DMS114 treated with DMSO at 0.1 percent for 48 hours (cell line): Measurements from ENCODE around the gene BRICD5.
A peak's percentile ranks its signal among the peaks of the same experiment; 100 is the strongest.
"Not testable (repeated sequence)": the region's sequence is repeated elsewhere in the genome, so short reads cannot be mapped to it uniquely, and the experiment has no call there.

Experiments
- DNase-seq: peaks from one replicate; lab custom pipeline; 2025; ENCODE audit not compliant: unreplicated experiment; lab: John Stamatoyannopoulos, UW

The BRICD5 gene

DNA sequence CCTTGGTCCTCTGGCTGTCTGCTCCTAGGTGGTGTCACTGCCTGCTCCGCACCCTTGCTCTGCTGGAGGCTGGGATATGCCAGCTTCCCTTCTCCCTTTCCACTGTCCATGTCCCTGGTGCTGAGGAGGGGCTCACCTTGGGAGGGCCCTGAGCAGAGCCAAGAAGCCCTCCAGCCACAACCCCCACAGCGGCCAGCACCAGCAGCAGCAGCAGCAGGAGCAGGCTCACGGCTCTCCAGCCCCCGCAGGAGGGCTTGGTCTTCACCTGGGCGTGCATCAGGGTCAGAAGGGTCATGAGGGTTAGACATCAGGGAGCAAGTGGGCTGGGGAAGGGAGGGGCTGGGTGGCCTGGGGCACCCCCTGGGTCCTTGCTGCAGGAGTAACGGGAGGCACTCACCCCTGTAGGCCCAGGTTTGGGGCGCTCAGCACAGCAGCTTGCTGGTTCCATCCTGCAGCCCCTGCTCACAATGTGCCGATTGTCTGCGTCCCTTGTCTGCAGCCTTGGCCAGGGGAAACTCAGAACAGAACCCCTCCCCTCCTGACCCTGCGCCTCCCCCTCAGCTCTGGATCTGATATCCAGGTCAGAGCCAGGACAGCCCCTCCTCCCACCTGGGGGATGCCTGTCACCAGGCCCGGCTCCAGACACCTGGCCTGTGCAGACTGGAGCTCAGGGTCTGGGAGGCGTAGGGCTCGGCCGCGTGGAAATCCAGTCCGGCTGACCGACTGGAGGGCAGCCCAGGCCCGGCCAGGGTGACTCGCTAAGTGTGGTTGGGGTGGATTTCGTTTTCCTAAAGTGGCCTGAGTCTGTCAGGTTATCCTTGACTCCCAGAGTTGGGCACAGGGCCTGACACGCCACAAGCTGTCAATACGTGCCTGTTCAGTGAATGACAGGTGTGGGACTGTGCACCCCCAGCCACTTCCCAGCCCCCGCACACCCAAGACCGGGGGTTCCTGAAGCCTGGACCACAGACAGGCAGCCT, at the start of gene BRICD5:
BRICD5 (minus strand) TSS at position 478 of the 980 bp plus-strand sequence; CDS start at position 448, 30 bp downstream.
- DNase-seq: no peak

DNA sequence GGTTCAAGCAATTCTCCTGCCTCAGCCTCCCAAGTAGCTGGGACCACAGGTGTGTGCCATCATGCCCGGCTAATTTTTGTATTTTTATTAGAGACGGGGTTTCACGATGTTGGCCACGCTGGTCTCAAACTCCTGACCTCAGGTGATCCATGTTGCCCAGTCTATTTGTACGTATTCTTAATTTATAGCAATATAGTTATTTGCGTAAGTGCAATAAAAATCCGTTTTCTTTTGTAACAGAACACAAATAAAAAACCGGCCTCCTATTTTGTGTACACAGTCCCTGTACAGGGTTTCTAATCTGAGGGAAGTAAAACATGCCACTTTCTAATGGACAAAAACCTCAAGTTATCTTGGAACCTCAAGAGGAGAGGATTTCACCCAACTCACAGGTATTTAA, 49.6 kb upstream of the BRICD5 start:
- DNase-seq: no peak

GRCh38 chr16:2258530-2258929, 47.9 kb upstream of the BRICD5 start:
- DNase-seq: not testable (repeated sequence)

DNA sequence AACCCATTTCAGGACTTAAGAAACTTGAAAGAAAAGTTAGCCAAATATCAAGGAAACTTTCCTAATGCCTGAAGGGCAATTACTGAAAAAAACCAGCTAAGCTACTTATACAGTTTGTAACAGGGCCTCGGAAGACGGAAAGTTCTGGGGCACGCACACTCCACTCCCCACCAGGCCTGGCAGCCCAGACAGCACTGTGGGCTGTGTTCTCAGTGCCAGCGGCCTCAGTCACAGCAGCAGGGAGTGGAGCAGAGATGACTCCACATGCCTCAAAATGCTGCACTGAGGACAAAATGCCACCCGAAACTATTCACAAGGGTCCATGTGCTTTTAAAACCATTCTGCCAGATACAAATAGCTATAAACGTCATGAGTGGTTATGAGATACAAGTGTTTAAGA, 47.1 kb upstream of the BRICD5 start:
- no peak for DNase-seq

DNA sequence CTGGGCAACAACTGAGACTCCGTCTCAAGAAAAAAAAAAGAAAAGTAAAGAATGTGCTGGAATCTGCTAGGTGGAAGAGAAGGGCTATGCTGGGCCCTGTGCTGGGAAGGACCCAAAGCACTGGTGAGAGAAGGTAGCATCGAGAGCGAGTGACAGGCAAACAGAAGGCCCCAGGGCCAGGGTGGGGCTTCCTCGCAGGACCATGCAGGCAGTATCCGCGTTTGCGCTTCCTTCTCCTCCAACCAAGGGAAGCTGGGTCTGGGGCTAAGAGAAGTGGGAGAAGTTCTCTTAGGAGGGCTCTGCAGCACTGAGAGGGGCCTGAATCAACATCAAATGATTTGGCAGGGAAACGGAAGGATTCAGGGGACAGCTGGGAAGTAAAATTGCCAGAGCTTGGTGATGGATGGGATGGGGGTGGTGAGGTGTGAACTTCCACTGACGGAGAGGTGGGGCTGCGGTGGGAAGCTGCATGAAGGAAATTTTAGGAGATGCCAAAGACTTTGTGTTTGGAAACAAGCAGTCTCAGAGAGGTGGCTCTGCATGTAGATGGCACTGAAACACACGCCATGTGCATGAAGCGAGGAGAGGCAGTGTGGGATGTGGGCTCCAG, 46.0 kb upstream of the BRICD5 start:
- DNase-seq: no peak

- DNase-seq: no peak
Observed at GRCh38 chr16:2253293-2253692, 42.6 kb upstream of the BRICD5 start.

DNA sequence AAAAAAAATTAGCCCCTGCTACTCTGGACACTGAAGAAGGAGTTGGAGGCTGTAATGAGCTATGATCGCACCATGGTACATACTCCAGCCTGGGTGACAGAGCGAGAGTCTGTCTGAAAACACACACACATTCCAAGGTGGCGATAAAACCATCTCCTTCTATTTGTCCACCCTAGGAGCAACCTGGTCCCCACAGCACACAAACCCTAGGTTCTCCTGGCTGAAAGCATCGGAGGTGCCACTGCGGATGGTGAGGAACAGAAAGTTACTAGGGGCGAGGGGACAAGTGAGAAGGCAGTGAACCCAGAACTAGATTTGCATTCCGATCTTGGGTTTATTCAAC, 42.1 kb upstream of the BRICD5 start:
- no peak for DNase-seq

DNA sequence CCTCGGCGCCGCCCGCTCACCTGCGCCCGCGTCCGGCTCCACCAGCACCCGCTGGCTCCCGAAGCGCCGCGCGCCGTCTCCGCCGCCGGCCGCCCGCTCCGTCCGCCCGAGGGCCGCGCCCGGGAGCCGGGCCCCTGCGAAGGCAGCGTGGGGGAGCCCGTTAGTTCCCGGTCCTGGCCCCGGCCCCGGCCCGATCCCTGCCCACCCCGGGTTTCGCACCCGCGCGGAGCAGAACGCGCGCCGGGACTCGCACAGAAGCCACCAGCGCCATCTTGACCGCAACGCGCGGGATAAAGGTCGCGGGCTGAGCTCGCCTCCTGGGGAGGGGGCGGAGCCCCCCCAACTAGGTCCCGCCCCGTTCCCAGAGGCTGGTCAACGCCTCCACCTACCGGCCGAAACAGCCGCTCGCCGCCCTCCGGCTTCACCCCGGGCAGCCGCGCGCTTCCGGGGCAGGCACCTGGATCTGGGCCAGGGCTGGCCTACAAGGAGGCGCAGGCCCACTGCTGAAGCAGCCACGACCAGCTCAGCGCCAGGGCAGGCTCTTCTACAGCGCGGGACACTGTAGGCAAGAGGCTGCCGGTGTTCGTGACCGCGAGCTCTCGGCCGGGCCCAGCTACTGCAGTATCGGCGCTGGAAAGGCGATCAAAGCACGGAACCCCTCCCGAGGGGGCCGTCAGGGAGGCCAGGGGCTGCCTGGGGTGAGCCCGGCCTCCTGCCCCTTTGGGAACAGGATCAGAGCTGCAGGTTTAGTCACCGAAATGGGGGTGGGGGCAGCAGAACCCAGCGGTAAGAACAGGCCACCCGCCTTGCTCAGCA, 40.8 kb upstream of the BRICD5 start, which contains the start of gene ECI1:
ECI1 (minus strand) TSS at position 292 of the 816 bp plus-strand sequence; CDS start at position 271, 21 bp downstream.
- peak; percentile 69 for DNase-seq

- no peak for DNase-seq
Observed at GRCh38 chr16:2250652-2251295, 40.1 kb upstream of the BRICD5 start.

DNA sequence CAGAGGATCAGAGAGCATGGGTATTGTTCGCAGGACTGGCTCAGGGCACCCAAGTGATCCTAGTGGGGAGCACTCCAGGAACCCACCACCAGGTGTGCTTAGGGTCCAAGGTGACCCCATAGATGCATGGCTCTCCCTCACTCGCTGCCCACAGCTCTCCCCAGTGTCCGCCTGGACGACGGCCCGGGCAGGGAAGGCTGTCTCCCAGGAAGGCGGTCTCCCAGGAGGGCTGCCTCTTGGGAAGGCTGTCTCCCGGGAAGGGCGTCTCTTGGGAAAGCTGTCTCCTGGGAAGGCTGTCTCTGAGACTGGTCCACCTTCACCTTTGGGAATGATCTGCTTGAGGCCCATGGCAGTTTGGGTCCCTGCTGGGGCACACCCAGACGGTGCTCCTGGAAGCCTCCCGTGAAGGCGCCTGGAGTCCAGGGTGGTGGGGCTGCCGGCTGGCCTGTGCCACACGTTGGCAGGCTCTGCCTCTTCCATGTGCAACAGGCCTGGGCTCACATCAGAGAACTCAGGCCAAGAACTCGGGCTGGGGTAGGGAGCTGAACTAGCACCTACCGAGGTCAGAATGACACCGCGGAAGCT, 35.7 kb upstream of the BRICD5 start:
- no peak for DNase-seq

- no peak for DNase-seq
Observed at GRCh38 chr16:2244926-2245795, 34.5 kb upstream of the BRICD5 start.

- no peak for DNase-seq
Observed at GRCh38 chr16:2244301-2244700, 33.6 kb upstream of the BRICD5 start.

DNA sequence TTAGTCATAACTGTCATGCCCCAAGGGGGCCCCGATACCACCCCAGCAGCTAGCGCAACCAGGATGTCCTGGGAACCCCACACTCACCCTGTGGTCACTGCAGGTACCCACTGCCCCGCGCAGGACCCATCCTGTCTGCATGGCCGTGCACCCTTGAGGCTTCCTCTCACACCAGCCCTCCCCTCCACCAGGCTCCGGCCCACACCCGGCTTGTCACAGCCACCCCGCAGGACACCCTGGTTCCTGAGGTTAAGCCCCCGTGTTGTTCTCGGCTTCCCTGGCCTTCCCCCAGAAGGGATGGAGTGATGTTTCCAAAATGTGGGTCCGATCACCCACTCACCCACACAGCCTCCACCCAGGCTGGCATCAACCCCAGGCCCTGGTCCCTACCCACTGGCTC, 33.1 kb upstream of the BRICD5 start:
- DNase-seq: no peak

- DNase-seq: no peak
Observed at GRCh38 chr16:2243031-2243528, 32.4 kb upstream of the BRICD5 start.

DNA sequence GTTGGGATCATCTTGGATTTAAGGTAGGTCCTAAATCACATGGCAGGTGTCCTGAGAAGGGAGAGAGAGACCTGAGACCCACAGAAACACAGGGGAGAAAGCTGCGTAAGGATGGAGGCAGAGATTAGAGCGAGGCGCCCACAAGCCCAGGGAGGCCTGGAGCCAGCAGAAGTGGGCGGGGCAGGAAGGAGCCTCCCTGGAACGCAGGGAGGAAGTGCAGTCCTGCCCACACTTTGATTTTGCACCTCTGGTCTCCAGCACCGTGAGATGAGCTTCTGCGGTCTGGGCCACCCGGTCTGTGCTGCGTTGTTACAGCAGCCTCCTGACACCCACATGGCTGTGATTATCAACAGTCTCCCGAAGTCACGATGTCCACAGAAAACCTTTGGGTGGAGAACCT, 31.9 kb upstream of the BRICD5 start:
- no peak for DNase-seq

DNA sequence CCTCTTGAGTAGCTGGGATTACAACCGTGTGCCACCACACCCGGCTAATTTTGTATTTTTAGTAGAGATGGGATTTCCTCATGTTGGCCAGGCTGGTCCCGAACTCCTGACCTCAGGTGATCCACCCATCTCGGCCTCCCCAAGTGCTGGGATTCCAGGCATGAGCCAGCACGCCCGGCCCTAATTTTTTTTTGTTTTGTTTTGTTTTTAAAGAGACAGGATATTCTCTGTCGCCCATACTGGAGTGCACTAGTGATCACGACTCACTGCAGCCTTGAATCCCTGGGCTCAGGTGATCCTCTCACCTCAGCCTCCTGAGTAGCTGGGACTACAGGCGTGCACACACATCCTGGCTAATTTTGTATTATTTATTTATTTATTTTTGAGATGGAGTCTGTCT, 29.7 kb upstream of the BRICD5 start:
- not testable (repeated sequence) for DNase-seq

DNA sequence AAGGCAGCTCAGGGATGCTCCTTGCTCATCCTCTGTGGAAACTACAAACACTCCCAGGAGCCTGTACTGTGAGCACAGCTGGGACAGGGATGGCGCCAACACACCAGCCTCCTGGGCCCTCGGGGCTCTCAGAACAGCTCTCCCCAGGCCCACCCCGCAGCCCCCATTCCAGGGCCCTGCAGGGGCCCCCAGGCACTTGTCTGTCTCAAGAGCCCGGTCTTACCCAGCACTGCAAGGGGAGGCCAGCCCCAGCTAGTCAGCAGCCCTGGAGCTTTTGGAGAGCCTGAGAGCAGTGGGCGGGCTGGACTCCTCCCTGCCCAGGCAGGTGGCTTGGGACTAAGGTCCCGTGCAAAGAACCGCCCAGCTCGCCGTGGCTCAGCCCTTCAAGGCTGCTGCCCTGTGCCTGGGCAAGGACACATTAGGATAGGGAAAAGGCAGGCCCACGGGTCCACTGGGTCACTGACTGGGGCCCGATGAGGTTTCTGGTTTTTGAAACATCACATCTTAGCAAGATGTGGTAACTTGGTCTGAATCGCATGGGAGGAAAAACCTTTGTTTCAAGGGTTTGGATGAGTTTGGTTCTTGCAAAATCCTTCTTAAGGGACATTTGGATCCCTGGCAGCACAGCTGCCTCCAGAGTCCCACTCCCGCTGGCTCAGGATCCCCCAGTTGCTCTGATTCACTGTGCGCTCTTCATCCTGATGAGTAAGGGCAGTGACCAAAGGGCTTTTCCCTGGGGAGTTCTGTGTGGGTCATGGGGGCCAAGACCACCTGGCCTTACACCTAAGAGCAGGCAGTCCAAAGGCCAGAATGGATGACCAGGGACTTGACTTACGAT, 28.4 kb upstream of the BRICD5 start:
- no peak for DNase-seq

GRCh38 chr16:2238150-2238837, 27.6 kb upstream of the BRICD5 start:
- no peak for DNase-seq
